Activated gamma-delta T cell (primary cell): ENCODE measurements around the gene CGB7.
"Not testable (repeated sequence)": the region's sequence is repeated elsewhere in the genome, so short reads cannot be mapped to it uniquely, and the experiment has no call there.

Experiments
- DNase-seq: peaks from one replicate; lab custom pipeline; 2025; lab: John Stamatoyannopoulos, UW

The CGB7 gene

DNA sequence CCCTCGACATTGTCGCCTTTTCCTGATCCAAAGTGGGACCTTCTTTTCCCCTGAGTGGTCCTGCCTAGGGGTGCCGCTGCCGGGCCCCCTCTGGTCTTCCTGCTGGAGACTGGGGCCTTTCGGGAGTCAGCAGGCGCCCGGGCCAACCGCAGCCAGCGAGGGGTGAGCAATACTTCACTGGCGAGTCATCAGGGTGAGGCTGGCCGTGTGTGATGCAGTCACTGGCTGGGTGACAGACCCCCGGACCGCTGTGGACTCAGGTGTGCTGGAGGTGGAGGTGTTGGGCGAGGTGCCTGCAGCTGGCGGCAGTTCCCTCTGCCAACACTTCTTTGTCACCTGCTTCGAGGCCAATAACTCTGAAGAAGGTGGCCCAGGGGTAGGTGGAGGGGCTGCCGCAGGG lies 15.4 kb downstream of the CGB7 start:
- no peak for DNase-seq

DNA sequence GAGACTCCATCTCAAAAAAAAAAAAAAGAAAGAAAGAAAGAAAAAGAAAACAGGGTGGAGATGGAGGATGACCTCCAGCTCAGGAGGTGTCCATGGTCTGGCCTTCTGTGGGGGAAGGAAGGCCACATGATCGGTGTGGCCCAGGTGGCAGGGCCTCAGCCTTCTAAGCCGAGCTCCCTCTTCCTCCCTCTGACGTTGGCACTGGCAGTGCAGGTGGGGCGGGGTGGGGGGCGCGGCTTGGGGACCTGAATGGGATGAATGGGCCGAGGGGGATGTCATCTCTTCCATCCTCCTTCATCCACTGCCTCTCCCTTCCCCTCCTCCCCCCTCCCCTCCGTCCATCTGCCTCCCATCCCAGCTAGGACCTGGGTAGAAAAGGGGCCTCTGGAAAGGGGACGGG lies 17.8 kb downstream of the CGB7 start:
- DNase-seq = not testable (repeated sequence)

DNA sequence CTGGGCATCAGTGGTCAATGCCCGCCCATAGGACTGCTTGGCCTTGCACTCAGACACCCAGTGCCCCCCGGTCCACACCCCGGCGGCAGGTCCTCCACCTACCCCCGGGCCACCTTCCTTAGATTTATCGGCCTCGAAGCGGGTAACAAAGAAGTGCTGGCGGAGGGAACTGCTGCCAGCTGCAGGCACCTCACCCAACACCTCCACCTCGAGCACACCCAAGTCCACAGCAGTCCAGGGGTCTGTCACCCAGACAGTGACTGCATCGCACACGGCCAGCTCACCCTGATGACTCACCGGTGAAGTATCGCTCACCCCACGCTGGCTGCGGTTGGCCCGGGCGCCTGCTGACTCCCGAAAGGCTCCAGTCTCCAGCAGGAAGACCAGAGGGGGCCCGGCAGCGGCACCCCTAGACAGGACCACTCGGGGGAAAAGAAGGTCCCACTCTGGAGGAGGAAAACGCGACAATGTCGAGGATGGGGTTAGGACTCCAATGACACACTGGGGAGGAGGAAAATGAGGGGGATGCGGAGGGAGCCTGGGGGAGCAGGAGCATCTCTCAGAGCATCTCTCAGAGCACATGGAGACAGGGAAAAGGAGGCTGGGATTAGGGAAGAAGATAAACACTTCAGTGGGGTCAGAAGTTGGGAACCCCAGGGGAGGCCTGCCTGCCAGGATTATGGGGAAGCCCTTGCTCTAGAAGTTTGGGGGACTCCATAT lies 18.8 kb downstream of the CGB7 start:
- not testable (repeated sequence) for DNase-seq

GRCh38 chr19:49038111-49038510 lies 19.4 kb downstream of the CGB7 start:
- not testable (repeated sequence) for DNase-seq

GRCh38 chr19:49036815-49037214 lies 20.7 kb downstream of the CGB7 start, which contains the start of gene CGB1:
CGB1 (minus strand) TSS chr19:49036895; CDS start chr19:49036711, 184 bp downstream.
- not testable (repeated sequence) for DNase-seq

DNA sequence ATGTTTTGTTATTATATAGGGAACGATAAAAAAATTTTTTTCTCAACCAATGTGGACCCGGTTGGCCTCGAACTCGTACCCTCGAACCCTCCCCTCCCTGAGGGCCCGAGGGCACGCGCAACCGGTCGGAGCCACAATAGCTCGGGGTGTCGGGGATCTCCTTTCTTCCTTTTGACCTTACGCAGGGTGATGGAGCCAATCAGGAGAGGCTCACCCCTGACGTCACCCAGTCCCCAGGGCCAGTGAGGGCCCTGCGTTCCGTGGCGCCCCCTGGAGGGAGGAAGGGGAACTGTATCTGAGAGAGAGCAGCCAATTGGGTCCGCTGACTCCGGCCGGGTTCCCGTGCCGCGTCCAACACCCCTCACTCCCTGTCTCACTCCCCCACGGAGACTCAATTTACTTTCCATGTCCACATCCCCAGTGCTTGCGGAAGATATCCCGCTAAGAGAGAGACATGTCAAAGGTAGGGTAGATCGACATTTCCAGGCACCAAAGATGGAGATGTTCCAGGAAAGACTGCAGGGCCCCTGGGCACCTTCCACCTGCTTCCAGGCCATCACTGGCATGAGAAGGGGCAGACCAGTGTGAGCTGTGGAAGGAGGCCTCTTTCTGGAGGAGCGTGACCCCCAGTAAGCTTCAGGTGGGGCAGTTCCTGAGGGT lies 25.8 kb downstream of the CGB7 start, which contains the start of gene CGB2:
TSS of gene CGB2 (plus strand) at position 249 of the 660 bp plus-strand sequence. CDS start at position 455, 206 bp downstream.
- not testable (repeated sequence) for DNase-seq

DNA sequence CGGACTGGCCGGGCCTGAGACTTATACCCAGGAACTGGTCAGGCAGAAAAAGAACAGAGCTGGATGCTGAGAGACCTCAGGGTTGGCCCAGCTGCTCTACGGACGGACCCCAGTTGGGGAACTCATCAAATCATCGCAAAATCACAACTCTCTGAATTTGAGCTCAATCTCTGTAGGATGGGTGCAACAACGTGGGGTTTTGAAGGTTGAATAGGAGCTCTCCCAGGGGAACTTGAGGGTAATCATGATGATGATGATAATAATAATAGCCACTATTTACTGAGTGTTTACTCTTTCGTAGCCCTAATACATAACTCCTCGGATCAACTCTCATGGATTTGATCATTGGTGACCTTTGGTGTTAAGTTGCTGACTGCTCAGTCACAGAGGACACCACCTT lies 27.2 kb downstream of the CGB7 start:
- not testable (repeated sequence) for DNase-seq

DNA sequence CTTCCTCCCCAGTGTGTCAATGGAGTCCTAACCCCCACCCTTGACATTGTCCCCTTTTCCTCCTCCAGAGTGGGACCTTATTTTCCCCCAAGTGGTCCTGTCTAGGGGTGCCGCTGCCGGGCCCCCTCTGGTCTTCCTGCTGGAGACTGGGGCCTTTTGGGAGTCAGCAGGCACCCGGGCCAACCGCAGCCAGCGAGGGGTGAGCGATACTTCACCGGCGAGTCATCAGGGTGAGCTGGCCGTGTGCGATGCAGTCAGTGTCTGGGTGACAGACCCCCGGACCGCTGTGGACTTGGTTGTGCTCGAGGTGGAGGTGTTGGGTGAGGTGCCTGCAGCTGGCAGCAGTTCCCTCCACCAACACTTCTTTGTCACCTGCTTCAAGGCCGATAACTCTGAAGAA lies 27.8 kb downstream of the CGB7 start:
- DNase-seq = not testable (repeated sequence)

DNA sequence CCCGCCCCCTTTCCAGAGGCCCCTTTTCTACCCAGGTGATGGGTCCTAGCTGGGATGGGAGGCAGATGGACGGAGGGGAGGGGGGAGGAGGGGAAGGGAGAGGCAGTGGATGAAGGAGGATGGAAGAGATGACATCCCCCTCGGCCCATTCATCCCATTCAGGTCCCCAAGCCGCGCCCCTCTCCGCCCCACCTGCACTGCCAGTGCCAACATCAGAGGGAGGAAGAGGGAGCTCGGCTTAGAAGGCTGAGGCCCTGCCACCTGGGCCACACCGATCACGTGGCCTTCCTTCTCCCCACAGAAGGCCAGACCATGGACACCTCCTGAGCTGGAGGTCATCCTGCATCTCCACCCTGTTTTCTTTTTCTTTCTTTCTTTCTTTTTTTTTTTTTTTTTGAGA lies 28.9 kb downstream of the CGB7 start:
- not testable (repeated sequence) for DNase-seq

- DNase-seq = not testable (repeated sequence)
These were observed 31.9 kb downstream of the CGB7 start for GRCh38 chr19:49025599-49025998.

DNA sequence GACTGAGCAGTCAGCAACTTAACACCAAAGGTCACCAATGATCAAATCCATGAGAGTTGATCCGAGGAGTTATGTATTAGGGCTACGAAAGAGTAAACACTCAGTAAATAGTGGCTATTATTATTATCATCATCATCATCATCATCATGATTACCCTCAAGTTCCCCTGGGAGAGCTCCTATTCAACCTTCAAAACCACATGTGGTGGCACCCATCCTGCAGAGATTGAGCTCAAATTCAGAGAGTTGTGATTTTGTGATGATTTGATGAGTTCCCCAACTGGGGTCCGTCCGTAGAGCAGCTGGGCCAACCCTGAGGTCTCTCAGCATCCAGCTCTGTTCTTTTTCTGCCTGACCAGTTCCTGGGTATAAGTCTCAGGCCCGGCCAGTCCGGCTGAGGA lies 32.5 kb downstream of the CGB7 start:
- not testable (repeated sequence) for DNase-seq

DNA sequence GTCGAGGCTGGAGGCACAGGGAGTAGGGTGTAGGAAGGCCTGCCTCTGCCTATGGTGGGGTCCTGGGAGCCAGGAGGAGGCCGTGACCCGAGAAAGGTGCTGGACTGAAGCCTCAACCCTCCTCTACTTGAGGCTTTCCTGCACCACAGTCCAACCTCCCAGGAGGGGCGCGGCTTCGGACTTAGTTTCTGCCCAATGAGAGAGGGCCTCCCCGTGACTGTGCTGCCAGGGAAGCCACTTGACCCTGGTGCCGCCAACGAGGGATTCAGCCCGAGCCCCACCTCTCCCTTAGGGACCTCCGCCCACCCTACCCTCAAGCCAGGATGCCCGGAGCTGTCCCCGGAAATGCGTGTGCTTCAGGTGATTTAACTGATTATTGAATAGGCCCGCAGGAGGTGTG lies 33.3 kb downstream of the CGB7 start, which contains the start of gene CGB3:
TSS of gene CGB3 (minus strand) at position 101 of the 400 bp plus-strand sequence. CDS start 362 bp downstream, outside the sequence.
- not testable (repeated sequence) for DNase-seq

GRCh38 chr19:49022116-49022515 lies 35.4 kb downstream of the CGB7 start:
- no peak for DNase-seq

GRCh38 chr19:49020931-49021895 lies 36.3 kb downstream of the CGB7 start:
- DNase-seq = no peak

DNA sequence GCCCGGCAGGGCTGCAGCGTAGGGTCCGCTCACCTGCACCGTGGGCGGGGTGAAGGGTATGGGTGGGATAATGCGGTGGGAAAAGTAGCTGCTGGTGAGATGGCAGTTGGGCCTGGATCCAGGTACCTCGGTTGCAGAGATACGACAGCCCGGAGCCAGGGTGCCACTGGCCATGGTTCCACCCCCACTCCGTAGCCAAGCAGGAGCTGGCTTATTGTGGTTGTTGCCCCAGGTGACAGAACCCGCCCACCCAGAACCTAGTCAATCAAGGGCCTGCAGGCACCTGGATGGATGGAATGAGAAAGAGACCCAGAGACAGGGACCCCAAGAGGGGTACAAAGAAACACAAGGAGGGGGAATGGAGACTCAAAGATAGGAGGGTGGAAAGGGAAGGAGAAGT lies 37.2 kb downstream of the CGB7 start:
- DNase-seq = no peak

DNA sequence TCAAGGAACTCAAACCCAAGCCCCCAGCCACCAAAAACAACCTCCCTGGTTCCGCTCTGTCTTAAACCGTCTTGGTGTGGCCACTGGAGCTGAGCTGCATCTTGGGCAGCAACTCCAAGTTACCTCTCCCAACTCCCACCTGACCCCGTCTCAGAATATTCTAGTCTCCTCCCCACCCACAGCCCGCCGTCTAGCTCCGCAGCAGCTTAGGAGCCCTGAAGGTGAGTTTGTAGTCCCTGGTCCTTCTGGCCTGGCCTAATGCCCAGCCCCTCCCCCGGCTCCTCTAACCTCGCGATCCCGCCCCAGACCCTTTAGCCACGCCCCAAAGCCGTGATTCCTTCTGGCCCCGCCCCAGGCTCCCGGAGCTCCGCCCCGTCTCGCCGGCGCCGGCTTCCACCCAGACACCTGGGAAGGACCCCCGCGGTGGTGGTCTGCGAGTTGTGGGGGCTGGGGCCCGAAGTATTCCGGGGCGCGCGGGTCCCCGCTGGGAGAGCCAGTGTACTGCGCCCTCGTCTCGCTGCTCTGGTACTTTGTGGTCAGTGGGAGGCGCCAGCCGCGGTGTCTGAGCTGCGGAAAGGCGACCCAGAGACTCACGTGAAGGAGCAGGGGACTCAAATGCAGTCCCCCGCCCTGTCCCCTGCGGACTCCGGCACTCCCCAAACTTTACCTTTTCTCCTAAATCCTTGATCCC lies 38.2 kb downstream of the CGB7 start:
- DNase-seq = peak; percentile 38

- not testable (repeated sequence) for DNase-seq
These were observed 38.9 kb downstream of the CGB7 start for GRCh38 chr19:49018388-49019241.

DNA sequence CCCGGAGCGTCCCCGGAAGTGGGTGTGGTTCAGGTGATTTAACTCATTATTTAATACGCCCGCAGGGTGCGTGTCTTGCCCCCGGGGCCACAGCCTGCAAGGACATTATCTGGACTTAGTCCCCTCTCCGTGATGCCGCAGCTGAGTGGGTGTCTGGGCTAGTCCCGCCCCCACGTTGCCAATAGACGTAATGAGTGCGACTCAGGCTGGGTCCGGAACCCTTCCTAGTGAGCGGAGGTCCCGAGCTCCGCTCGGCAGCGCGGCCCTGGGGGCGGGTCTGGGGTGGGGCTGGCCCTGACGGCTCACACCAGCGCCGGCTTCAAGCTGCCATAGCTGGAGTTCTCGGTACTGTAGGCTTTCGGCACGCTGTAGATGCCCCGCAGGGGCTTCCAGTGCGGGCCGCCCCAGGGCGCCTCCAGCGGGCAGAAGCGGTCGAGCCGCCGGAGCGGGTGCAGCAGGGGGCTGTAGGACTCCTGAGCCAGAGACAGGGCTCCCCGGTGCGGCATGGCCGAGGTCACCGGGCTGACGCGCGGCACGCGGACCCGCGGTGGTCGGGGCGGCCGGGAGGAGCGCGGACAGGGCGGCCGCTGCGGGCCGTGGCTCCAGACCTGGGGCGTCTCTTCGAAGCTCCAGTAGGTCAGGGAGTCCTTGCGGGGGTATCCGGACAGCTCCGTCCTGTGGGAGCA lies 39.7 kb downstream of the CGB7 start:
- peak; percentile 52 for DNase-seq

- DNase-seq = no peak
These were observed 40.4 kb downstream of the CGB7 start, which contains the start of gene LHB for GRCh38 chr19:49017041-49017665. LHB (minus strand) TSS chr19:49017091; CDS start chr19:49017081, 10 bp downstream.
